Right ventricle myocardium superior (tissue), 1 donor: ENCODE measurements around the gene SUGT1. TPM values are rescaled to one million over a fixed set of nuclear protein-coding genes. Genes with fewer than 3 reads are reported as not detected.
"Not testable (repeated sequence)": the region's sequence is repeated elsewhere in the genome, so short reads cannot be mapped to it uniquely, and the experiment has no call there.

Experiments
- ATAC-seq: fragments of 200-7000 bp; cut with Tn5 transposase; one replicate; pipeline ENCODE4 v1.9.1; 2020; ENCODE audit warnings: mild to moderate bottlenecking; ENCODE audit not compliant: poor library complexity
- DNase-seq: peaks from one replicate; pipeline ENCODE4 v3.0.0-alpha.2; 2020
- intact Hi-C: fragments of 100-400 bp; cut with DNase I; formaldehyde crosslinking; loops from one replicate; pipeline ENCODE4 v1.11.2; 2022
- total RNA-seq: library from RNA; stranded (reverse); fragmentation: NEBNext Ultra II Directional; extraction: Animal tissue kit (Norgen Biotek cat#: 25700); gene quantifications from one replicate; pipeline ENCODE4 v1.2.1, GENCODE V29; 2021
- donor health status: DM: no; HTN: yes; CAD: no; lungs with severe emphysema.

Gene SUGT1
- total RNA-seq, 1 donor from 2014 or later = 51.9 TPM

- intact Hi-C loops, ATAC-seq, DNase-seq: not testable (repeated sequence)
Measured at GRCh38 chr13:52721356-52721755, 68.7 kb downstream of the SUGT1 start.

DNA sequence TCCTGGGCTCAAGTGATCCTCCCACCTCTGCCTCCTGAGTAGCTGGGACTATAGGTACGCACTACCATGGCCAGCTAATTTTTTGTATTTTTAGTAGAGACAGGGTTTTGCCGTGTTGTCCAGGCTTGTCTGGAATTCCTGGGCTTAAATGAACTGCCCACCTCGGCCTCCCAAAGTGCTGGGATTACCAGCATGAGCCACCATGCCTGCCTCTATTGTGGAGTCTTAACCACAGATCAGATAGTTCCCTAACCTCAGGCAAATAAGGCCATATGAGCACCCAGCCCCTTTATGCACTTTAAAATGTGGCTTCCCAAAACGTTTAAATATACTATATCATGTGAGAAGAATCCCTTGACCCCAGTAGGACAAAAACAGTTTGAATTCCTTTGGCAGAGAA is 70.5 kb downstream of the SUGT1 start:
- no peak for ATAC-seq
- DNase-seq = no peak
- intact Hi-C loops = no loop called here

GRCh38 chr13:52725302-52725701 is 72.7 kb downstream of the SUGT1 start:
- no peak for DNase-seq
- intact Hi-C loops = no loop called here
- no peak for ATAC-seq

DNA sequence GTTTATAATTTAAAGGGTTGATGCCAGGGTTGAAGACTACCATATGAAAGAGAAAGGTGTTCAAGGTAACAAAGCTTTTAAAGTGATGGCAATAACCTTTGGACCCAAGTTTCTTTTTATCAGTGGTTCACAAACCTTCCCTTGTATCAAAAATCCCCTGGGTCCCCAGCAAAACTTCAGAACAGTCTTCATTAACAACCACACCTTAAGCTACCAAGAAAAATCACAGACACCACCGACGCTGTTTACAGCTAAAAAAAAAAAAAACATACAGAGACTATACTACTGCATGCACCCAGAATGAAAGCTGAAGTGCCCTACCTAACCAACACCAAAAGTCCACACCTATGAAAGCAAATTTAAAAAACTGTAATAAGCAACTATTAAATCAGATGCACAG is 73.6 kb downstream of the SUGT1 start:
- ATAC-seq (no peak), DNase-seq (no peak)
- intact Hi-C loops = no loop called here

GRCh38 chr13:52734075-52734623 is 81.5 kb downstream of the SUGT1 start:
- DNase-seq (no peak), ATAC-seq (no peak)
- intact Hi-C loops = no loop called here

DNA sequence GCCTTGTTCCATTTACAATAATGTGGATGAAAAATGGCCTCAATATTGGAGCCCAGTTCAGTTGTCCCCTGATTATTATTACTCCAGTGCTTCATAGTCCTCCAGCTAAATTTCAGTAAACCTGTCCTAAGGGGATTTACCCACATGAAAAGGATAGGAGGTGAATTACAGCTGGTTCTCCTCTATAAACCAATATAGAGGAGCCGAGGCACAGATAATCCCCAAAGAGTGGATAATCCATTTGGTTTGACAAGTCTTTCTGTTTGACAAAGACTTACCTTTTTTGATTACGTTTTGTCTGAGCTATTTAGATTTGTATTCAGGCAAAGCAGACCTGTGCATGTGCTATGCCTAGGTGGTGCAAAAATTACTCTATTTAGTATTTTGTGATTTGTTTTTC is 84.3 kb downstream of the SUGT1 start:
- intact Hi-C loops = no loop called here
- DNase-seq = no peak
- no peak for ATAC-seq

- intact Hi-C loops = no loop called here
- no peak for DNase-seq
- ATAC-seq = no peak
Measured at GRCh38 chr13:52737451-52737850, 84.8 kb downstream of the SUGT1 start.

DNA sequence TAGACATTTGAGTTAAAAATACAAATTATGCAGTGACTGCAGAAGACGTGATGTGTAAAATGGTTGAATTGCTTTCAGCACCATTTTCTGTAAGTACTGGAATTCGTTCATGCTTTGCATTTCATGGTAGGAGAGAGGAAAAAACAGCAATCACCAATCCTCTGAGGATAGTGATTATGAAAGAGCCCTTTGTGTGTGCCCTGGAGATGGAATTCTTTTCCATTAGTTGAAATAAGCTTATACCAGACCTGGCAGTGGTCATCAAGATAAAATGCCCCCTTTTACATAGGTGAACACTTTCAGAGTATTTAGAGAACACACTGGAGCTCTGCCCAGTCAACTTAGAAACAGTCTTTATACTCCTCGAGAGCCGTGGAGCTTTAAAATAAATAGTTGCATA is 85.3 kb downstream of the SUGT1 start:
- intact Hi-C loops = no loop called here

GRCh38 chr13:52738719-52739467 is 86.3 kb downstream of the SUGT1 start:
- ATAC-seq = peak; percentile 45
- no peak for DNase-seq
- intact Hi-C loops = no loop called here

More for the DNA sequence above, 85.3 kb downstream of the SUGT1 start:
- no peak for DNase-seq
- no peak for ATAC-seq

- intact Hi-C loops = no loop called here
Measured at GRCh38 chr13:52739468-52740071, 86.9 kb downstream of the SUGT1 start, which contains the start of gene CNMD. Gene CNMD (minus strand): TSS chr13:52739820. CDS start chr13:52739701, 119 bp downstream.

DNA sequence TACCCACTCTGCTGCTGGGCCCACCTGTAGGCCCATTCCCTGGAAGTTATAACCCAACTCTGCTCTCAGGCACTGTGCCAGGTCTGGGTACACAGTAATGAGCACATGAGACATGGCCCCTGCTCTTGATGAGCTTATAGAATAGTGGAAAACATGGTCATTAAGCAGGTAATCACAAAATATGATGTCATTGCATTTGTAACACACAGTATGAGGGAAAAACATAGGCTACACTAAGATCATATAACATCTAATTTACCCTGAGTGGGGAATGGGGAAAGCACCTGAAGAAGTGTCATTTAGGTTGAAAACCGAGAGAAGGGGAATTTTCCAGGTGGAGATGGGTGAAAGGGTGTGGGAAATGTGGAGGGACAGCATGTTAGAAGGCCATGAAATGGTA is 90.9 kb downstream of the SUGT1 start:
- intact Hi-C loops = no loop called here
- ATAC-seq (no peak), DNase-seq (no peak)

More at GRCh38 chr13:52739468-52740071, 86.9 kb downstream of the SUGT1 start, which contains the start of gene CNMD:
- ATAC-seq (no peak), DNase-seq (no peak)

DNA sequence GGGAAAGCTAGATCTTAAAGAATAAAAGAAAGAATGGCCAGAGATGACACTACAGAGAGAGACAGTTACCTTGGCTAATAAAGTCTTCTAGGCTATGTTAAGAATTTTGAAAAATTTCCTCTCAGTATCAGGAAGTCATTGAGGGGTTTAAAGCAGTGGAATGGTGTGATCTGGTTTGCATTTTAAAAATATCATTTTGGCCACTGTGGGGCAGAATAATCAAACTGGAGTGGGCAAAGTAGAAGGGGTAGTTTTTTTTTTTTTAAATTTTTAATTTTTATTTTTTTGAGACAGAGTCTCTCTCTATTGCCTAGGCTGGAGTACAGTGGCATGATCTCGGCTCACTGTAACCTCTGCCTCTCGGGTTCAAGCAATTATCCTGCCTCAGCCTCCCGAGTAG is 91.4 kb downstream of the SUGT1 start:
- DNase-seq (no peak), ATAC-seq (no peak)
- intact Hi-C loops = no loop called here

- DNase-seq = no peak
- intact Hi-C loops = no loop called here
- ATAC-seq = no peak
Measured at GRCh38 chr13:52744842-52745375, 92.3 kb downstream of the SUGT1 start.

- no peak for DNase-seq
- no peak for ATAC-seq
- intact Hi-C loops = no loop called here
Measured at GRCh38 chr13:52746141-52746540, 93.5 kb downstream of the SUGT1 start.

DNA sequence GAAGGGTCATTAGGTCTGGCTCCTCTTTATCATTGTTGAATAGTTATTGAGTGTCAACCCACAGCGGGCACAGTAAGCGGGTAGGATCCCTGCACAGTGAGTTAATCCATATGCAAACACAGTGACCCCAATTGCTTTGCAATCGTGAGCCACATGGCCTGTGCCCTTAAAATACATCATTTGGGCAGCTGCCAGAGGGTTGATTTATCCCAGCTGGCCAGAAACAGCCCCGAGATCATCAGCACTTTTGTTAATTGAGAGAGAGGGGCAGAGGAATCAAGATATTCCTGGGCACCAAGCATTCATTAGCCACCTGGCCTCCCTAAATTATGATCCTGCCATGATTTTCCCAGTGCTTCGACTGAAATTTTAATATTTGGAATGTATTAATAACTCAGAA is 96.8 kb downstream of the SUGT1 start:
- DNase-seq (no peak), ATAC-seq (no peak)
- intact Hi-C loops = no loop called here

Other genes with a start within 250 kb of the SUGT1 start
- 4.4 TPM for gene THSD1, start 246.7 kb upstream of the SUGT1 start, total RNA-seq
- gene VPS36, start 202.2 kb upstream of the SUGT1 start, total RNA-seq = 25.0 TPM
- 4.9 TPM for gene CKAP2, start 197.4 kb upstream of the SUGT1 start, total RNA-seq
- 1.5 TPM for gene HNRNPA1L2, start 10.4 kb upstream of the SUGT1 start, total RNA-seq
- not detected for gene CNMD, start 87.0 kb downstream of the SUGT1 start, total RNA-seq
- not detected for gene PCDH8, start 195.8 kb downstream of the SUGT1 start, total RNA-seq